ENCODE data around the gene GLI1.

- TF ChIP-seq CTCF (IDR thresholded peaks at IDR 0.05) (no peak), EP300 (IDR thresholded peaks at IDR 0.05) (no peak), POLR2A (IDR thresholded peaks at IDR 0.05; ENCODE audit: low read depth) (no peak)
Observed at GRCh38 chr12:57450057-57450456, 9.5 kb upstream of the GLI1 start.

All from esophagus muscularis mucosa (tissue), 4 donors.